GM06990 (cell line): Measurements from ENCODE around the gene SENP1.

Experiments used
- DNase-seq: peaks from one replicate; pipeline ENCODE4 v3.0.0-alpha.2; 2011; ENCODE audit not compliant: insufficient read length; ENCODE audit errors: extremely low read depth
- H3K27me3 ChIP-seq: replicated peaks from 2 replicates; pipeline ENCODE4 v1.6.0; 2011; ENCODE audit warnings: low read length; ENCODE audit not compliant: control insufficient read depth, insufficient read depth
- H3K36me3 ChIP-seq: 2 replicates; pipeline ENCODE4 v1.5.1; 2011; ENCODE audit warnings: low read length; ENCODE audit not compliant: control insufficient read depth, insufficient read depth
- H3K4me3 ChIP-seq: replicated peaks from 2 replicates; pipeline ENCODE4 v1.5.1; 2011; ENCODE audit warnings: low read depth, mild to moderate bottlenecking, control low read depth, low read length
- TF ChIP-seq, protein P1 (sequence below): IDR thresholded peaks from 2 replicates; pipeline ENCODE4 v1.5.1; 2011; ENCODE audit warnings: low read length, control low read depth, mild to moderate bottlenecking, inconsistent platforms; ENCODE audit not compliant: insufficient read depth, poor library complexity, severe bottlenecking

Gene SENP1

DNA sequence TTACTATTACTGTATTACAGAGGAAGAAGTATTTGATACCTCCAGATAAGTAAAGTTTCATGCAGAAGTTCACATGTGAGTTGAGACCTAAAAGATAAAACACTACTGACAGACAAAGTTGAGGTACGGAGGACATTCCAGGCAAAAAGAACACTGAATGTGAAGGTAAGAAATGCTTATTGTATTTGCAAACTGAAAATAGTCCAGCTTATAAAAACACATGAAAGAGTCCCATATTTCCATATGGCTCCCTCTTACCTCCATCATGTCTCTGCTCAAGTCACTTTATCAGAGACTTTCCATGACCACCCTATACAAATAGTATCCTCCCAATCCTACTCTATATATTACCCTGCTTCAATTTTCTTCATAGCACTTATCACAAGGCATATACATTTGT, 35.8 kb downstream of the SENP1 start:
- Histone ChIP-seq H3K27me3 (no peaks in the 10 kb centered on the region), H3K4me3 (no peak overlapping the region), H3K36me3 (peaks cover 5% of the 10 kb centered on the region)
- TF ChIP-seq, protein P1, sequence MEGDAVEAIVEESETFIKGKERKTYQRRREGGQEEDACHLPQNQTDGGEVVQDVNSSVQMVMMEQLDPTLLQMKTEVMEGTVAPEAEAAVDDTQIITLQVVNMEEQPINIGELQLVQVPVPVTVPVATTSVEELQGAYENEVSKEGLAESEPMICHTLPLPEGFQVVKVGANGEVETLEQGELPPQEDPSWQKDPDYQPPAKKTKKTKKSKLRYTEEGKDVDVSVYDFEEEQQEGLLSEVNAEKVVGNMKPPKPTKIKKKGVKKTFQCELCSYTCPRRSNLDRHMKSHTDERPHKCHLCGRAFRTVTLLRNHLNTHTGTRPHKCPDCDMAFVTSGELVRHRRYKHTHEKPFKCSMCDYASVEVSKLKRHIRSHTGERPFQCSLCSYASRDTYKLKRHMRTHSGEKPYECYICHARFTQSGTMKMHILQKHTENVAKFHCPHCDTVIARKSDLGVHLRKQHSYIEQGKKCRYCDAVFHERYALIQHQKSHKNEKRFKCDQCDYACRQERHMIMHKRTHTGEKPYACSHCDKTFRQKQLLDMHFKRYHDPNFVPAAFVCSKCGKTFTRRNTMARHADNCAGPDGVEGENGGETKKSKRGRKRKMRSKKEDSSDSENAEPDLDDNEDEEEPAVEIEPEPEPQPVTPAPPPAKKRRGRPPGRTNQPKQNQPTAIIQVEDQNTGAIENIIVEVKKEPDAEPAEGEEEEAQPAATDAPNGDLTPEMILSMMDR, result no peak
- no peak for DNase-seq

DNA sequence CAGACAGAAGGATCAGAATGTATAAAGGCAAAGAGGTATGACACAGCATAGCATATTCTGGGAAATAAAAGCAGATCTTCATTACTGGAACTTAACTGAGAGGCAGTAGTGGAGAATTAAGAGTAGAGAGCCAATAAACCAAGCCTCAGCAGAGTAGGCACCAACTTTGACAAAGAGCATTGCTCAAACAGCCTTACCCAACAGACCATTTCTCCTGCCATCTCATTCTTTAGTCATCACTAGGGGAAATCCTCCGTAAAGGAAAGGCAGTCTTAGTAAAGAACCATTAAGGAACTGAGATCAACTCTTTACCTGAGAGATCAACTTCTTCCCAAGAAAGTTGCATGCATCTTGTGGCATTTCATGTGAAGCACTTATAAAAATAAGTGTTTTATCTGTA, 36.6 kb downstream of the SENP1 start:
- no peak for DNase-seq
- Histone ChIP-seq H3K27me3 (no peaks in the 10 kb centered on the region), H3K36me3 (peaks cover 5% of the 10 kb centered on the region), H3K4me3 (no peak overlapping the region)
- TF ChIP-seq, protein P1, result no peak

DNA sequence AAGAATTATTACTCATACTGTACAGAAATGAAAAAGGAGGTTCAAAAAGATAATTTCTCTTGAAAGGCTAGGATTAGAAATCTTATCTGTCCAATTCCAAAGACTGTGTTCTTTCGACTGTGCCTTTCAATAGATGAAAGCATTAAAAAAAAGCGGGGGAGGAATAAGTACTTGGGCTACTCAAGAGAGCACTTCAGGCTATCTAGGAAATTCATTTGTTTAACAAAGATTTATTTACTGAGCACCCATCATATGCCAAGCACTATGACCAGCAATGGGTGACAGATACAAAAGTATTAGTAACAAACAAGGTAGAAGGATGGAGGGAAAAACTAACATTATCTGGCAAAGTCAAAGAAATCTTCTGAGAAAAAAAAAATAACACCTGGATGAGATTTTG, 37.4 kb downstream of the SENP1 start:
- peaks cover 5% of the 10 kb centered on the region for H3K36me3 ChIP-seq
- TF ChIP-seq, protein P1, result no peak
- no peak for DNase-seq
- no peaks in the 10 kb centered on the region for H3K27me3 ChIP-seq
- H3K4me3 ChIP-seq, result no peak overlapping the region

DNA sequence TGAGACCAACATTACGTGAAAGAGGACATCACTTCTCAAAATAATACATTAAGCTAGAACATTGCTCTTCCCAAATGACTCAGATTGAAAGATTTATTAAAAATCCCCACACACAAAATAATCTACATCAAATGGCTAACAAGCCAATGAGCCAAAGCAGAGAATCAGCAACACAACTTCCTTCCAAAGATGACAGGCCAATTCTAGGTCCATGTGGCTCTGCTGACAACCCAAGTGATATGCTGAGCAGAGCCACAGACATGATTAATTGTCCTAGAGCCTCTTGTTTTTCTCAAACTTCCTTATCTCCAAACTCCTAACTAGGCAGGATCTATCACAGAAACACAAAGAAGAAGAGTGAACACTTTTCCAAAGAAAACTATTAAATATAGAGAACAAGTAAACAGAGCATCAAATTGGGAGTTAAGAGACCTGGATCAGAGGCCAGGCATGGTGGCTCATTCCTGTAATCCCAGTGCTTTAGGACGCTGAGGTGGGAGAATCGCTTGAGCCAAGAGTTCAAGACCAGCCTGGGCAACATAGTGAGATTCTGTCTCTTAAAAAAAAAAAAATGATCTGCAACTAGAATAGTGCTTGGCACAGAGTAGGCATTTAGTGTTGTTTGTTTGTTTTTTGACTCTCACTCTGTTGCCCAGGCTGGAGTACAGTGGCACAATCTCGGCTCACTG, 38.5 kb downstream of the SENP1 start:
- DNase-seq, result no peak
- Histone ChIP-seq H3K36me3 (peaks cover 5% of the 10 kb centered on the region), H3K4me3 (no peak overlapping the region), H3K27me3 (no peaks in the 10 kb centered on the region)
- TF ChIP-seq, protein P1, result no peak

DNA sequence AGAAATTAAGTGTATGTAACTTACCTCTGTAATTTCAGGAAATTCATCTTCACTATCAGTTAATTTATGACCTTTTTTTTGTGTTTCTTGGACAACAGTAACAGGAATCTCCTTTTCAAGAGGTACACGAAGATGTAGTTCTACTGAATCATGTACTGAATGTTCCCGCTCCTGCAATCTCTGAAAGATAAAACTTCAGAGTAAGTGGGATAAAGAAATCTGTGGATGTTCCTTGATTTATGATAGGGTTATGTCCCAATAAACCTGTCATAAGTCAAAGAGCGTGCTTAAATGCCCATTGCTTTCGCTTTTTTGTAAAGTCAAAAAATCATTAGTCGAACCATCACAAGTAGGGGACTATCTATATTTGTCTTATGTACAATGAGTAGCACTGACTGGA, 40.8 kb downstream of the SENP1 start:
- no peak for DNase-seq
- TF ChIP-seq, protein P1, result no peak
- Histone ChIP-seq H3K36me3 (peaks cover 13% of the 10 kb centered on the region), H3K4me3 (no peak overlapping the region), H3K27me3 (no peaks in the 10 kb centered on the region)

DNA sequence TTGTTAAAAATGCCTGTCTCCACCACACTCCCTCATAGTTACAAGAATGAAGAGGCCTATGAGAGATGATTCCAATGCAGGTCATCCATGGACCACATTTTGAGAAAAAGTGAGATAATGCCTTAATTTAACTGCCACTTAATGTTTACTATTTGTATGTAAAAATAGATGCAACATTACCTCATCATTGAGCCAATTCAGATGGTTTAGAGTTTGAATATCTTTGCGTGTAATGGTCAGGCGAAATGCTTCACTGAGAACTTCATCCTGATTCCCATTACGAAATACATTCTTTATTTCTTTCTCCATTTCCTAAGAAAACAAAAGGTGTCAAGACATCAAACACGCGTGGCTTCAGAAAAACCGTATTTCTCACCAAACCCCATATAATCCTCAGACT, 42.3 kb downstream of the SENP1 start:
- Histone ChIP-seq H3K27me3 (no peaks in the 10 kb centered on the region), H3K4me3 (no peak overlapping the region), H3K36me3 (peaks cover 13% of the 10 kb centered on the region)
- DNase-seq, result no peak
- TF ChIP-seq, protein P1, result no peak
